ENCODE results near the gene C1orf56.

C1orf56 gene

DNA sequence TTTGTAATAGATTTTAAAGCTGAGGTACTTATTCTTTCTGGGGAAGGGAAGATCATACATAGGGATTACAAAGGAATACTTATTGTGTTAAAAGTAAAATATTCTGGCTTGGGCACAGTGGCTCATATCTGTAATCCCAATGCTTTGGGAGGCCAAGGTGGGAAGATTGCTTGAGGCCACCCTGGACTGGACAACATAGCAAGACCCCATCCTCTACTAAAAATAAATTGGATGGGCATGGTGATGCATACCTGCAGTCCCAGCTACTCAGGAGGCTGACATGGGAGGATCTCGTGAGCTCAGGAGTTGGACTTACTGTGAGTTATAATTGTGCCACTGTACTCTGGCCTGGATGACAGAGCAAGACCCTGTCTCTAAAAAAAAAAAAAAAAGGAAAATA is 50.6 kb downstream of the C1orf56 start:
- H3K27ac ChIP-seq = no peak overlapping the region
- TF ChIP-seq ZFX (IDR thresholded peaks at IDR 0.05) (no peak), CTCF (conservative IDR thresholded peaks at IDR 0.05) (no peak)

Measured in C4-2B (cell line).